GM12892 (cell line): ENCODE measurements around the gene PTPRR.

ENCODE experiments used
- DNase-seq: peaks from one replicate; pipeline ENCODE4 v3.0.0; 2011; ENCODE audit not compliant: insufficient read length
- FAIRE-seq: peaks from 2 replicates; lab custom pipeline; 2011; peaks lifted over from hg19 to GRCh38; lab: Jason Lieb, UNC
- POLR2A ChIP-seq: IDR thresholded peaks from 2 replicates; pipeline ENCODE4 v1.6.1; 2011; ENCODE audit warnings: low read depth, low read length, control low read depth
- POLR2AphosphoS5 ChIP-seq: IDR thresholded peaks from 2 replicates; pipeline ENCODE4 v1.6.1; 2011; ENCODE audit warnings: low read depth, low read length, control low read depth
- TAF1 ChIP-seq: IDR thresholded peaks from 2 replicates; pipeline ENCODE4 v1.6.1; 2011; ENCODE audit warnings: low read depth, mild to moderate bottlenecking, control low read depth, low read length, borderline replicate concordance

The PTPRR gene

DNA sequence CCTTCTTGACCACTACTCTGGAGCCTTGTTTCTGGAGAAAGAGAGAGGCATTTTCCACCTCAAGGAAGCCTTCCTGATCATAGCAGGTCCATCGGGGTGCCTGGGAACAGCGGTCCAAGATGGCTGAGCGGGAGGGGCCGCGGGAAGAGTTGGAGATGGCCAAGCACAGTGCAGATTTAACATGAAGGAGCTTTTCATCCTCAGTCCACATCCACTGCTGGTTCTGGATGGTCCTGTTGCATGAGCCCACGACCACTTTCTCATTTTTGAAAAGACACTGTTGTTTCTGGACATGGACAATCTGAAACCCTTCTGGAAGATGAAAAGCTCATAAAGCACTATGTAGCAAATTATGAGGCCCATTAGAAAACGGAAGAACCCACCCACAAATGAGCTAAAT, 284.8 kb downstream of the PTPRR start:
- TF ChIP-seq POLR2A (no peak), TAF1 (no peak), POLR2AphosphoS5 (no peak)
- DNase-seq (no peak), FAIRE-seq (no peak)

- DNase-seq (no peak), FAIRE-seq (no peak)
- TF ChIP-seq POLR2AphosphoS5 (no peak), TAF1 (no peak)
Measured at GRCh38 chr12:70628701-70629480, 291.6 kb downstream of the PTPRR start.

DNA sequence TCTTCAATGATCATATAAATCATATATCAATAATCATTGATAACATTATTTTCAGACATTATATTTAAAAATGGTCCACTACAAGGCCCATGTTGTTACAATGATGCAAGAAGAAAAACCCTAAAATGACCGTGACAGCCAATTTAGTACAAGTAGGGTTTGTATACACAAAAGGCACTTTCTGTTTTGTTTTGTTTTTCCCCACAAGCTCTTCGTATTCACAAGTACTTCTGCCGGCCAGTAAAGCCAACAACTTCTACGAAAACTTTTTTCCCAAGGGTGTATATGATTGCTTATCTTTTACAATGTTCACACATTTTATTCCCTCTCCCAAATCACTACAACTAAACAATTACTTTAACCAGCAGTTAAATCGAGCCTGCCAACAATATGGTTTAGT, 292.9 kb downstream of the PTPRR start:
- TF ChIP-seq POLR2A (no peak), POLR2AphosphoS5 (no peak), TAF1 (no peak)
- FAIRE-seq (no peak), DNase-seq (no peak)

GRCh38 chr12:70626180-70626579, 294.4 kb downstream of the PTPRR start:
- DNase-seq = no peak
- FAIRE-seq = no peak
- TF ChIP-seq POLR2AphosphoS5 (no peak), TAF1 (no peak), POLR2A (no peak)

DNA sequence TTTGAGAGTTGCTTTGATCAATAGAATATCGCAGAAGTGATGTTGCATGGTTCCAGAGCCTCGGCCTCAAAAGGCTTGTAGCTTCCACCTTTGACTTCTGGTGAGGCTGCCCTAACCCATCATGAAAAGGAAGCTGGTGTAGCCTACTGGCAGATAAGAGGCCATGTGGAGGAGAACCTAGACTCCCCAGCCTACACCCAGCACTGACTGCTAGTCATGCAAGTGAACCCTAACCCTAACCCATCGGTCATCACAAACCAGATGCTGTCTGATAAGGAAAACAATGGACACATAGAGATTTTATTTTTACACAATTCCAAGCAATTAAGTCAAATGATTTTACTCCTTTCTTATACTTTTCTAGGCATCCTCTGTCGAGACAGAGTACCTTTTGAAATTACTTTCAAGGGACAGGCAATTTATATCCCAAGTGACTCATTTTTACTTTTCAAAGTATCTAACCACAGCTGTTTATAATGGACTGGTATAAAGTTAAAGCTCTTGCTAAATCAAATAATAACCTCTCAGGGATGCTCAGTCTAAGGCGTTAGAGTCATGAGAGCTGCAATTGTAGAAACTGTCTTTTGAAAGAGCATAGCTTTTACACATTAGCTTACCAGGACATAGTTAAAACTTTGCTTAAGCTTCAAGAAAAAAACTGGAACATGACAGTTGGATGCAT, 300.9 kb downstream of the PTPRR start:
- DNase-seq (no peak), FAIRE-seq (no peak)
- TF ChIP-seq POLR2AphosphoS5 (no peak), TAF1 (no peak), POLR2A (no peak)

GRCh38 chr12:70618371-70618770, 302.2 kb downstream of the PTPRR start:
- no peak for FAIRE-seq
- TF ChIP-seq TAF1 (no peak), POLR2A (no peak), POLR2AphosphoS5 (no peak)
- no peak for DNase-seq

DNA sequence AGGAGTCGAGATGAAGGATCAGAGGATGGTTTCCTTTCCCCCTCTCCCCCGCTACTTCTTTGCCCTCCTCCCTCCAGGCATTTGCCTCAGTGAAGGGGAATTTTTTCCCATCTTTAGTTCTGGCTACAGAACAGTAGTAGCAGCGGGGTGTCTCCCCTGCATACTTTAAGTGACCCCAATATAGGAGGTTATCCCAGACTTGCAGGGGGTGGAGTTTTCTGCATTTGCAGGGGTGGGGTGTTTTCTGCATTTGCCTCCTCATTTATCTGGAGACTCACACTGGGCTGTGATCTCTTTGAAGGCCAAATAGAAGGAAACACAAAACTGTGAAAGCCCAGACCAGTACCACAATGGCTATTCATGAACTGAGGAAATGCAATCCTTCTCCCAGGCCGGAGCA, 303.1 kb downstream of the PTPRR start:
- DNase-seq (no peak), FAIRE-seq (no peak)
- TF ChIP-seq POLR2A = no peak
- no peak for TF ChIP-seq TAF1
- no peak for TF ChIP-seq POLR2AphosphoS5

DNA sequence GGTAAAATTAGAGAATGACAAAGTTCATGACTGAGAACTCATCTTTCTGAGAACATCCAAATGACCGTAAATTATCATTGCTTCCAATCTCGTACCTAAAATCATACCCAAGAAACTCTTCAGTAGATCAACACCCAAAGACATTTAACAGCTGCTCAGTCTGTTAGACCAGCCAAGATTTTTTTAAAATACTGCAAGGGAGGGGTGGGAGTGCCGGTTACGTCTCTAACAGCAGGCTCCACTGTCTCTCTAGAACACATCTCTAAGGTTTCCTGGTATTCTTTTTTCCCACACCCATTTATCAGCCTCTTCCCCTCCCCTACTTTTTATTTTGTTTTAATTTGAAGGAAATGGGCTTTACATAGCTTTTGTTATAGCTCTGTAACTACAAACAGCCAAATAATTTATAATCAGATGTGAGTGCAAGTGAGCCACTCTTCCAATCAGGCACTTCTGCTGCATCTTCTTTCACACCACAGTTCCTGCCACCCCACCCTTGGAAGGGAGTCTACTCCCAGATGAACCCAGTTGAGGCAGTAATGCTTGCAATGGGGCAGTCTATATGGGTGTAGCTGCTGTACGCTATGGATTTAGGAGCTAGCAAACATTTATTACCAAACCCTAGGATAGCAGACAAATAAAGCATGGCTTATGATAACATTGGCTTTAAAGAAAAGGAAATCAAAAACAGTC, 305.2 kb downstream of the PTPRR start:
- TF ChIP-seq POLR2A = no peak
- TF ChIP-seq POLR2AphosphoS5 = no peak
- no peak for TF ChIP-seq TAF1
- FAIRE-seq = no peak
- DNase-seq = no peak

DNA sequence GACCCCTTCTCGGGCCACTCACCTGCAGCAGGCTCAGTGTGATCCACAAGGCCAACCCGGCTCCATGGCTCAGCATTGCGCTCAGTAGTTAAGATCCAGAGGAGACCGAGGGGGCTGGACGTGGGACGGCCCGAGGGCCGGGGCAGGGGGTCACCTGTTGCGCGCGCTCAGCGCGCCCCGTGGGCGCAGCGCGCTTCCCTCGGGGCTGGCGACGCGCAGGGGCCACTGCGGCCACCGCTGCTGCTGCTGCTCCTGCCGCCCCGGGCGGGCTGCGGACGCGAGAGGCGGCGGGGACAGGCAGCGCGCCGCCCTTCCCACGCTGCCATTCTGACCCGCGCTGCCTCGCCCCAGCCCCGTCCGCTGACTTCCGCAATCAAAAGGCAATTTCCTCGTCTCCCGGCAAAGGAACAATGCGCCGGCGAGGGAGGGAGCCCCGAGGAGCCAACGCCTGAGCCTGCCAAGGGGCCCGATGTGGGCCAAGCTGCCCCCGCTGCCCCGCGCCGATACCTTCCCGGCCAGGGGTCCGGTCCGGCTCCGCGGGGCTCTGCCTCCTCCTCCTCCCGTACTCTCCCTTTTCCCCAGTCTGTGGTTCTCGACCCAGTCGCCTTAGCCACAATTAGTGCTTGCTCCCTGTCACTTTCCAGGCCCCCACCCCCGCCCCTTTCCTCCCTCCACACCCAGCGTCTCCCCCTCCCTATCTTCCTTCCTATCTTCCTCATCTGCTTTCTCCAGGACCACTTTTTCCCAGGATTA, 310.6 kb downstream of the PTPRR start:
- FAIRE-seq (no peak), DNase-seq (no peak)
- TF ChIP-seq TAF1 (no peak), POLR2A (no peak), POLR2AphosphoS5 (no peak)

DNA sequence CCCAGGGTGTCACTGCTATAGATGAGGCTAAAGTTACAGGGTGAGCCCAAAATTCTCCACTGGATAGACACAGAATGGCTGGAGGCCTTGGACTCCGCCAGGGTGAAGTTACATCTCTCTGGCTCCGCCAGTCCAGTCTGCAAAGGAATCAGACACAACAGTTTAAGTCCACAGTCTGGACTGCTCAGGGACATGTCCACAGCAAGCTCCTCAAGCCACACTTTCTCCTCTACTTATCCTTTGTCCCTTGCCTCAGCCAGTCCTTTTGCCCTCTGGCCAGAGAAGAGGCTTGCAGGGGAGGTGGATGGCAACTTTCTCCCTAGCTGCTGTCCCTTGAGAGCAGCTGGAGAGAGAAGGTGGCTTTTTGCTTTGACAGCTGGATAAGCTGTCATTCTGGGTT, 311.3 kb downstream of the PTPRR start:
- DNase-seq = no peak
- TF ChIP-seq POLR2AphosphoS5 (no peak), TAF1 (no peak), POLR2A (no peak)
- no peak for FAIRE-seq

- FAIRE-seq (no peak), DNase-seq (no peak)
- TF ChIP-seq TAF1 (no peak), POLR2A (no peak), POLR2AphosphoS5 (no peak)
Measured at GRCh38 chr12:70608184-70608583, 312.4 kb downstream of the PTPRR start.

DNA sequence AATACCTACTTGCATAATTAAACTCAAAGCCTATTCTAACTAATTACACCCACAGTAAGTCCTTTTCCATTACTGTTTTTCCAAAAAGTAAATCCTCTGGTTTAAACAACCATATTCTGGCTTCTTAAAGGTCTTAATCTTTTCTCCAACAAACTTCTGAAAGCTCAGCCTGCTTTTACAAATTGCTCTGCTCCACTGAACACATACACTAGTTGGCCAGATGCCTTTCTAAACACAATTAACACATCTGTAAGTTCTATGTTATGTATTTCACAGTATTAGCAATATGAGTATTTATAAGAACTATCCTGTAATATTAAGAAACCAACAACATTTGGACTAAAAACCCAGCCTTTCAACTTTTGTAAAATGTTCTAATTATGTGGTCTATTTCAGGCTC, 313.4 kb downstream of the PTPRR start:
- no peak for DNase-seq
- TF ChIP-seq POLR2AphosphoS5 = no peak
- TF ChIP-seq TAF1 = no peak
- TF ChIP-seq POLR2A = no peak
- FAIRE-seq = no peak
